Measurements from ENCODE around the gene VPS11. TPM values are rescaled to one million over a fixed set of nuclear protein-coding genes. Genes with fewer than 3 reads are reported as not detected.

VPS11 gene
- total RNA-seq, 2 experiments from 2014 or later = 23.3 to 32.2 TPM

DNA sequence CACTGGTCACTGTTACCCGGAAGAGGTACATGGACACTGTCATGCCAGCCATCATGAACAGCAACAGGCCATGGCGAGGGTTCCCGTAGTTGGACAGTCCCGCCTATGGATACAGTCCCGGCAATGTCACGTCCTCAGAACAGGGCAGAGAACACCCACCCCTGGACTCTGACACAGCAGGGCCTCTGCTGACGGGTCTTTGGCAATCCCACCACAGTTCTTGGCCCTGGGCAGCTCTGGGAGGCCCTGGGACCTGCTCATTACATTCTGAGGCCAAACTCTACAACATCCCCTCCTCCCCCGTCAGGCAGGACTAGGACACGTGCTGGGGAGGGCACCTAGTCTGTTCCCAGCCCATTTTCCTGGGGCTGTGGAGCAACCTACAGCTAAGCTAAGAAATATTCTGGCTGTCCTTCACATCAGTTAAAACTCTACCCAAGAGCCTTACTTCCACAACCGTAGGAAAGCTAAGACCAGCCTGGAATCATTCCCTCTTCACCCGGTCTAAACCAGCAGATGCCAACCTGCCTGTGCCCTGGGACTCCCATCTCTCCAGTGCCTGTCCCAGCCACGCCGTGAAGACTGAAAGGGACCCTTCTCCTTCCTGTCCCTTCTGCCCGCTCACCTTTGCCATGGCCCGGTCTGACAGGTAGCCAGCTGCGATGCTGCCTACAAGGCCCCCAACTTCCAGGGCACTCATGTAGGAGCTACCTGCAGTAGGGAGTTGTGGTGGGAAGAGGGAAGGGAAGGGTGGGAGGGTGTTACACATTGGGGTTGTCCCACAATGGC is 41.4 kb upstream of the VPS11 start:
- no peak overlapping the region for H2AFZ ChIP-seq (ENCODE audit: low read length)
- intact Hi-C loops (cut with micrococcal nuclease; ENCODE audit: unreplicated experiment) = no loop called here
- no peak overlapping the region for H3K27ac ChIP-seq (ENCODE audit: low read depth, low read length, poor library complexity, severe bottlenecking)
- no peaks in the 10 kb centered on the region for H3K9me2 ChIP-seq (ENCODE audit: insufficient read depth, low read length)
- no peak overlapping the region for H3K4me2 ChIP-seq (ENCODE audit: low read length)
- no TSS peak for BruUV-seq (replicated peaks)
- peaks cover 50% of the 10 kb centered on the region for H3K36me3 ChIP-seq (ENCODE audit: insufficient read depth, low read length)
- ChIA-PET POLR2A (interaction anchor here (0.6 kb wide), 1 partner anchor 1148 kb away, joined by 4 read pairs; no protein-coding TSS in a partner anchor), CTCF (ENCODE audit: unreplicated experiment) (no interaction called here)
- DNase-seq (ENCODE audit: low spot score) = no peak
- no peak overlapping the region for H3K4me3 ChIP-seq (ENCODE audit: low read depth, low read length, poor library complexity, severe bottlenecking)
- peaks cover 13% of the 10 kb centered on the region; the same call in 1 of the 2 replicates for H3K79me2 ChIP-seq (ENCODE audit: insufficient read depth, low read depth, low read length)
- no peaks in the 10 kb centered on the region for H4K20me1 ChIP-seq (ENCODE audit: insufficient read depth, low read length)
- H3K4me1 ChIP-seq (ENCODE audit: insufficient read depth, low read length, poor library complexity, severe bottlenecking) = peaks cover 24% of the 10 kb centered on the region
- H3K9me3 ChIP-seq (ENCODE audit: low read length) = no peaks in the 10 kb centered on the region
- no peak for TF ChIP-seq EZH2phosphoT487 (IDR thresholded peaks at IDR 0.05; ENCODE audit: borderline replicate concordance, low read depth, low read length)
- TF ChIP-seq, protein P1, sequence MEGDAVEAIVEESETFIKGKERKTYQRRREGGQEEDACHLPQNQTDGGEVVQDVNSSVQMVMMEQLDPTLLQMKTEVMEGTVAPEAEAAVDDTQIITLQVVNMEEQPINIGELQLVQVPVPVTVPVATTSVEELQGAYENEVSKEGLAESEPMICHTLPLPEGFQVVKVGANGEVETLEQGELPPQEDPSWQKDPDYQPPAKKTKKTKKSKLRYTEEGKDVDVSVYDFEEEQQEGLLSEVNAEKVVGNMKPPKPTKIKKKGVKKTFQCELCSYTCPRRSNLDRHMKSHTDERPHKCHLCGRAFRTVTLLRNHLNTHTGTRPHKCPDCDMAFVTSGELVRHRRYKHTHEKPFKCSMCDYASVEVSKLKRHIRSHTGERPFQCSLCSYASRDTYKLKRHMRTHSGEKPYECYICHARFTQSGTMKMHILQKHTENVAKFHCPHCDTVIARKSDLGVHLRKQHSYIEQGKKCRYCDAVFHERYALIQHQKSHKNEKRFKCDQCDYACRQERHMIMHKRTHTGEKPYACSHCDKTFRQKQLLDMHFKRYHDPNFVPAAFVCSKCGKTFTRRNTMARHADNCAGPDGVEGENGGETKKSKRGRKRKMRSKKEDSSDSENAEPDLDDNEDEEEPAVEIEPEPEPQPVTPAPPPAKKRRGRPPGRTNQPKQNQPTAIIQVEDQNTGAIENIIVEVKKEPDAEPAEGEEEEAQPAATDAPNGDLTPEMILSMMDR (conservative IDR thresholded peaks at IDR 0.05; ENCODE audit: low read length) = no peak

DNA sequence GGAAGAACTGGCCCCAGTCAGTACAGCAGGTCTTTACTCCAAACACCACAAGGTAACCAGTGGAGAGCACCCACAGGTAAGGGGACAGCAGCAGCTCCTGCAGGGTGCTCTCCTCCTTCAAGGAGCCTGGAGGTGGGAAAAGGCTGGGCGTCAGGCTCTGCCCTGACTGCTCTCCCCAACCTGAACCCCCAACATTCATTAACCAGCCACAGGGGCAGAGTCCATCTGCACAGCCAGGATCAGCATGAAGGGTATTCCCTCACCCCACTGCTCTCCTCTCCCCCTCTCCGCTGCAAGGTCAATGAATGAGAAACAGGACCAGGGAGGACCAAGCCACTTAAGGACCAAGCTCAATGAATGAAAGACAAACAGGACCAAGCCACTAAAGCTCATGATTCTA is 40.6 kb upstream of the VPS11 start:
- Histone ChIP-seq H3K27ac (ENCODE audit: low read depth, low read length, poor library complexity, severe bottlenecking) (no peak overlapping the region), H2AFZ (ENCODE audit: low read length) (no peak overlapping the region), H3K4me1 (ENCODE audit: insufficient read depth, low read length, poor library complexity, severe bottlenecking) (peaks cover 21% of the 10 kb centered on the region), H3K9me2 (ENCODE audit: insufficient read depth, low read length) (no peaks in the 10 kb centered on the region), H3K79me2 (ENCODE audit: insufficient read depth, low read depth, low read length) (peaks cover 6% of the 10 kb centered on the region; the same call in 1 of the 2 replicates), H4K20me1 (ENCODE audit: insufficient read depth, low read length) (no peaks in the 10 kb centered on the region), H3K9me3 (ENCODE audit: low read length) (no peaks in the 10 kb centered on the region), H3K4me2 (ENCODE audit: low read length) (no peak overlapping the region), H3K4me3 (ENCODE audit: low read depth, low read length, poor library complexity, severe bottlenecking) (no peak overlapping the region), H3K36me3 (ENCODE audit: insufficient read depth, low read length) (peaks cover 42% of the 10 kb centered on the region)
- no TSS peak for BruUV-seq (replicated peaks)
- intact Hi-C loops (cut with micrococcal nuclease; ENCODE audit: unreplicated experiment) = no loop called here
- TF ChIP-seq, protein P1 (conservative IDR thresholded peaks at IDR 0.05; ENCODE audit: low read length) = no peak
- TF ChIP-seq EZH2phosphoT487 (IDR thresholded peaks at IDR 0.05; ENCODE audit: borderline replicate concordance, low read depth, low read length) = no peak
- CTCF ChIA-PET (ENCODE audit: unreplicated experiment) = no interaction called here
- POLR2A ChIA-PET = no interaction called here
- no peak for DNase-seq (ENCODE audit: low spot score)

Measured in OCI-LY7 (cell line).